CD4-positive, alpha-beta T cell treated with Interleukin-6 at 100 ng/mL for 8 hours (primary cell): ENCODE measurements around the gene AQP10.
"Not testable (repeated sequence)": the region's sequence is repeated elsewhere in the genome, so short reads cannot be mapped to it uniquely, and the experiment has no call there.

Source experiments
- DNase-seq: peaks from one replicate; pipeline ENCODE4 v3.0.0-alpha.2; 2020; ENCODE audit warnings: mixed read lengths, low spot score

The AQP10 gene

DNA sequence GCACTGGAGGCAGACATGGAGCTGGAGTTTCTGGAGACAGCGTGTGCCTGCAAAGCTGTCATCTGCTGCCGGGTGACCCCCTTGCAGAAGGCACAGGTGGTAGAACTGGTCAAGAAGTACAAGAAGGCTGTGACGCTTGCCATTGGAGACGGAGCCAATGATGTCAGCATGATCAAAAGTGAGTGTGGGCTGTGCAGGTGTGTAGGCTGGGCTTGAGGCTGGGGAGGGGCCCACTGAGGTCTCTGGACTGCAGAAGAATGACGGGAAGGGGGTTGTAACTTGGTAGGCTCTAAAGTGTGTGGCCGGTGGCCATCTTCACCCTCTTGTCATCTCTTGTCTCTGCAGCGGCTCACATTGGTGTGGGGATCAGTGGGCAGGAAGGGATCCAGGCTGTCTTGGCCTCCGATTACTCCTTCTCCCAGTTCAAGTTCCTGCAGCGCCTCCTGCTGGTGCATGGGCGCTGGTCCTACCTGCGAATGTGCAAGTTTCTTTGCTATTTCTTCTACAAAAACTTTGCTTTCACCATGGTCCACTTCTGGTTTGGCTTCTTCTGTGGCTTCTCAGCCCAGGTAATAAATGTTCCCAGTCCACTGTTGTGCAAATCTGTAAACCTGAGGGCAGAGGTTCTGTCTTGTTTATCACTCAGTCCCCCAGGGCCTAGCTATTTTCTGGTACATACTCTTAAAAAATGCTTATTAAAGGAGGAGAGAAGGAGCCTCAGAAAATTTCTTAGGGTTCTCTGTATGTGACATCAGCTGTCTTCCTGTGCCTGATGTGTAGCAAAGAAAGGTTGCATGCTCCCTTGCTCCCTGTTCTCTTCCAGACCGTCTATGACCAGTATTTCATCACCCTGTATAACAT is 24.3 kb downstream of the AQP10 start:
- DNase-seq: peak; percentile 76

DNA sequence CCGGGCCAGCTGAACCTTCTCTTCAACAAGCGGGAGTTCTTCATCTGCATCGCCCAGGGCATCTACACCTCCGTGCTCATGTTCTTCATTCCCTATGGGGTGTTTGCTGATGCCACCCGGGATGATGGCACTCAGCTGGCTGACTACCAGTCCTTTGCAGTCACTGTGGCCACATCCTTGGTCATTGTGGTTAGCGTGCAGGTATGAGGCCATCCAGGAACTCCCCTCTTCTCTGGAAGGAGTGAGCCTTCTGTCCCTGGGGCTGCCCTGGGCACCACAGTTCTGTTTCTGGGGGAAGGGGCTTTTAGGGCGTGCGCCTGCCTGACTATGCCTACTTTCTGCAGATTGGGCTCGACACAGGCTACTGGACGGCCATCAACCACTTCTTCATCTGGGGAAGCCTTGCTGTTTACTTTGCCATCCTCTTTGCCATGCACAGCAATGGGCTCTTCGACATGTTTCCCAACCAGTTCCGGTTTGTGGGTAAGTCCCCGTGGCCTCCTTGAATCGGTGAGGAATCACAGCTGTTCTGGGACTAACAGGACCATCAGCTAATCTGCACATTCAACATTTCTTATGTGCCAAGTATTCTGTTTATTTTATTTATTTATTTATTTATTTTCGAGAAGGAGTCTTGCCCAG is 25.5 kb downstream of the AQP10 start:
- DNase-seq: no peak

DNA sequence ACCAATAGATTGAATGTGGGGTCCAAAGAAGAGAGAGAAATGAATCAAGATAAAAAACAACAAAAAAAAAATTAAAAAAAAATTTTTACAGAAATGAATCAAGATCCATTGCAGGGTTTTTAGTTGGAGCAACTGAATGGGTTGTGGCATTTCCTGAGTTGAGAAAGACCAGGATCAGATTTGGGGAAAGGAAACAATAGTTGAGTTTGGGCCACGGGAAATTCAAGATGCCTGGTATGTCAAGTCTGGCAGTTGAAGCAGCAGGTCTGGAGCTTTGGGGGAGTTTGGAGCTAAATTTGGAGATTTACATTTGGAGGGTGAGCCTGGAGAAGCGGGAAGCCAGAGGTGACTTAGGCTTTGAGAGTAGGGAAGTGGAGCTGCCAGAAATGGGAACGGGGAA is 27.1 kb downstream of the AQP10 start:
- DNase-seq: no peak

DNA sequence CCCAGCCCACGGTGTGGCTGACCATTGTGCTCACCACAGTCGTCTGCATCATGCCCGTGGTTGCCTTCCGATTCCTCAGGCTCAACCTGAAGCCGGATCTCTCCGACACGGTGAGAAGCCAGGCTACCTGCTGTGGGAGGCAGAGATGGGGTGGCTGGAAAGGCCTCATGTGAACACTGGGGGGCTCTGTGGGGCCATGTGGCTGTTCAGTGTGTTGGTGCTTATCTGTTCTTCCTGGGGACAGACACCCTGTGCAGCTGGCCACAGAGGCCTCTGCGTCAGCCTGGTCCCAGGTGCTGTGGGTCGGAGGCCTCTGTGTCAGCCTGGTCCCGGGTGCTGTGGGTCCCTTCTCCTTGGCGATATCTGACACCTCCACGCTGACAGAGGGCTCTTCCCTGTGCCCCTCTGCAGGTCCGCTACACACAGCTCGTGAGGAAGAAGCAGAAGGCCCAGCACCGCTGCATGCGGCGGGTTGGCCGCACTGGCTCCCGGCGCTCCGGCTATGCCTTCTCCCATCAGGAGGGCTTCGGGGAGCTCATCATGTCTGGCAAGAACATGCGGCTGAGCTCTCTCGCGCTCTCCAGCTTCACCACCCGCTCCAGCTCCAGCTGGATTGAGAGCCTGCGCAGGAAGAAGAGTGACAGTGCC is 27.7 kb downstream of the AQP10 start:
- no peak for DNase-seq

DNA sequence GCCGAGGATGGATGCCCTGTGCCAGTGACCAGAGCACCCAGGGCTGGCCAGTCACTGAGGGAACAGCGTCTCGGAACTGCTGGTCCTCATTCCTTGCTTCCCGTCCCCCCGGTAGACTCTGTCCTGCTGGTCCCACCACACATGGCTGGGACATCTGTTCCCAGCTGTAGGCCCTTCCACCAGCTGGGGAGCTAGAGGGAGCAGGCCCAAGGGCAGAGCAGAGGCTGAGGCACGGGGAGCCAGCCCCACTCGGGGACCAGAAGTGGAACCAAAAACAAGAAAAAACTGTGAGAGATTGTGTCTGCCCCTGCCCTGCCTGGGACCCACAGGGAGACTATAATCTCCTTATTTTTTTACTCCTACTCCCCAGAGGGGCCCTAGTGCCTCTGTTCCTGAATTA is 28.2 kb downstream of the AQP10 start:
- no peak for DNase-seq

DNA sequence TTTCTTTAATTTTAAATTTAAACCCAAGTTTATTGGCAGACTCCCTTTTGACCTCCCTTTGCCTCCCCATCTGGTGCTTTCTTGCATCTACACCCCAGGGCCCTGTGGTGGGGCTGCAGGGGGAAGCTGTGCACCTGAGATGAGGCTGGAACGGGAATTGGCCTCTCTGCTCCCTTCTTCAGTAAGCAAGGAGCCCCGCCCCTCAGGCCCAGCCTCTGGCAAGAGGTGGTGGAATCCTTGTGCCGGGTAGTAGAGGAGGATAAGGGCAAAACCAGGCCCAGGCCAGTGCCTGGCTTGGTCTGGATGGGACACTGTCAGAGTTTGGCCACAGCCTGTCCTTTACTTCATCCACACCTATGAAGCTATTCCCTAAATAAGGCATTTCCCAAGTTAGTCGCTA is 29.5 kb downstream of the AQP10 start:
- no peak for DNase-seq

DNA sequence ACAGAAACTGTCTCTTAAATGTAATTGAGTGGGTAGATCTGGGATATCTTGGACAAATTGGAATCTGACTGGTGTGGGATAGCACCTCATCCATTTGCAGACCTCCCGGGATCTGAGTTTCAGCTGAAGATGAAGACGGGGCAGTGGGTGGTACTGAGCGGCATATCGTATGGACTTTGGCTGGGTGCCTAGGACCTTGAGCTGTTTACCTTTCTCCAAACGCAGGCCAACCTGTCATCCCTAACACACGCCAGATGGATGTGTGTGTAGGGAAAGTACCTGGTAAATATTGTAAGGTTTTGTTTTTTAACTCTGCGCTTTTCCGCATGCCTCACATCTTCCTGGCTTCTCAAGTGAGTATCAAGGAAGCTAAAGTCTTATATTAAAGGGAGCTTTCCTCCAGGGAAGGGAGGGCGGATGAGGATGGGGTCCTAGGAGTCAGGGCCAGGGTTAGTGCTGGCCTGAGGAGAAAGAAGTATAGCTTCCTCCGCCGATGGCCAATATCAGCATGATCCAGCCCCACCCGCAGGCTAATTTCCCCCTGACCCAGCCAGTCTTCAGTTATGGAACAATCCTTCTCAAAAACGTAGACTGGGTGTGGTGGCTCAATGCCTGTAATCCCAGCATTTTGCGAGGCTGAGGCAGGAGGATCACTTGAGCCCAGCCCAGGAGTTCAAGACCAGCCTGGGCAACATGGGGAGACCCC is 30.6 kb downstream of the AQP10 start:
- no peak for DNase-seq

DNA sequence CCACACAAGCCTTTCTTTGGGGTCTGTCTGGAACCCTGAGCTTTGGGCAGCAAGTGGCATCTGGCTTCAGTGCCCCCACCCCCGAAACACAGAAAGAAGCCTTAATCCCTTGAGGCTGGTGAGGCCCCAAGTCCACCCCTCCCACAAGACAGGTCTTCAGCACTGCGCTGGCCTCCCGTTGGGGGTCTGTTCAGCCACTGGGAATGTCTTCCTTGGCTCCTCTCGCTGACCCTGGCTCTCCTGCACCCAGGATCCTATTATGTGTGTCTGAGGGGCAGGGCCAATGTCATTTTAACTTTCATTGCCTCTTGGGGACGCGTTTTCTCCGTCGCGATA is 31.3 kb downstream of the AQP10 start:
- DNase-seq: no peak

DNA sequence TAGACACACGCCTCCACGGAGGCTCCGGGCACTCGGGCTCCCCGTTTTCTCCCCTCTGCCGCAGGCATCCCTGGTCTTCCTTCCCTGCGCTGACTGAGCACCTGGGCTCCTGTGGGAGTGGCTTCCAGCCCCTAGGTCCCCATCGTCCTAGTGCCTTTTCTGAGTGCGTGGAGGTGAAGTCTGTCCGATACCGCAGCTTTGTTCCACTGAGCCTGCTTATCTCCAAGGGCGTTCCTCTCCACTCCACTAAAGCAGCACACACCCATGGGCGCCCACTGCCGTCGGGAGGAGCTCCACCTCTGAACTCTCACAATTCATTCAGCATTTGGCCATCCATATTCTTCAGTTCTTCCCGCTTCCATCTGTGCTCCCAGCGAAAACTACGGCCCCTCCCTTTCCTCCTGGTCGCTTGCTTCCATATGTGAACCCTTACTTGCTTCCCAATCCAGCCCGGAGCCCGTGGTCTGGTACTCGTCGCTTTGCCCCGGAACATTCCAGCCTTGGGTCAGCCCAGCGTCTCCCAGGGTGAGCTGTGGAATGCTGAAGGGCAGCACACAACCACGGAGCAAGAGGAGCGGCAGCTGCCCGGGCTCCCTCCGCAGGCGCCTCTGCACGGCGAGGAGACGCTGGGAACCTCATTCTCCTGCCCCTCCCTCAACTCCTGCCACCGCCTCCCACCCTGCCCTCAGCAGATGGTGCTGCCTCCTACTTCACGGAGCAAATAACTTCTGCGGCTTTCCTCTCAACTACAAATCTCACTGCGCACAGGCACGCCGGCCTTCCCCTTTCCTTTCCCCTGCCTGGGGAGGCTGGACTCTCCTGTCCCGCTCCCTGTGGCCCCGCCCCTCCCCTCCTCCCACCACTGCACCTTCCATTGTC is 31.9 kb downstream of the AQP10 start:
- DNase-seq: peak; percentile 59

DNA sequence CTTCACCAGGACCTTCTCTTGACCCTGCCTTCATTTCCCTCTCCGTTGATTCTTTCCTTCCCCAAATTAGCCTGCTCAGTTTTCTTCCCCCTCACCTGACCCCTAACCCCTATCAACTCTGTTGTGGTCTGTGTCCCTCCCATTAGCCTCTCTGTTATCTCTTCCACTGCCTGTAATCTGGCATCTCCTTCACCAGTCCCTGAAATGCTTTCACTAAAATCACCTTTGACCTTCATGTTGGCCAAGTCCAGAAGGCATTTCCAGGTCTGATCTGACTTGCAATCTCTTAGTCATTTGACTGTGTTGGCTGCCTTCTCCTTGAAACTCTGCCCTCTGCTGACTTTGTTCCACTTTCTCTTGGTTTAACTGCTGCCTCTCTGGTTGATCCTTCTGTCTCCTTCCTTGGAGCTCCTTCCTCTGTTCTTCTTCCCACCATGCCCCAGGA is 32.6 kb downstream of the AQP10 start:
- peak; percentile 55 for DNase-seq

DNA sequence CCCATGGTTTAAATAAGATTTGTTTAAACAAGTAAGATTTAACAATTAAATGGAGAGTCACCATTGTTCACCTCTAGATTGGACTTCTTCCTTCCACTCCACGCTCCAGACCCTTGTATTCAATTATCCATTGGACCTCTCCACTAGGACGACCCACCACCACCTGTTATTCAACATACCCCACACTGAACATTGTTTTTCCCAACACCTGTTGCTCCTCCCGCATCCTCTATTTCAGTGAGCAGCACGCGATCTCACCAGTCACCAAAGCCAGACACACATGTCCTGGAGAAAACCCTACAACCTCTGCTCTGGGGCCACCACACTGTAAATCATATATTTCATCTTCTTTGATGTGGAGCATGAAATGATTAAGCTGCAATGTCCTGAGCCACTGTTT is 33.1 kb downstream of the AQP10 start:
- no peak for DNase-seq

DNA sequence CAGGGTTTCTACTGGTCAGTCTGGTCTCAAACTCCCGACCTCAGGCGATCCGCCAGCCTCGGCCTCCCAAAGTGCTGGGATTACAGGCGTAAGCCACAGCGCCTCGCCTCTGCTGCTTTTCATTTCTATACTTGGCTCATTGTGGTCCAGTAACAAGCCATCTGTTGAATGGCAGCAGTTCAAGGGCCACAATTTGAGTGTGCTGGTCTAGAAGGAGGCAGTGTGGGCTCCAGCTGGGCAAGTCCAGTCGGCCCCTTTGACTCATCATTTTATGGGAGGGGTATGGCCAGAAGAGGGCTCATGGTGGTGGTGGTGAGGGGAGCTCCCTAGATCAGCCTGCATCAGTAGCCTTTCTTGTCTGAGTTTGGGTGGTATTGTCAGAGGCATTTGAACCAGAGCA is 37.6 kb downstream of the AQP10 start:
- no peak for DNase-seq

DNA sequence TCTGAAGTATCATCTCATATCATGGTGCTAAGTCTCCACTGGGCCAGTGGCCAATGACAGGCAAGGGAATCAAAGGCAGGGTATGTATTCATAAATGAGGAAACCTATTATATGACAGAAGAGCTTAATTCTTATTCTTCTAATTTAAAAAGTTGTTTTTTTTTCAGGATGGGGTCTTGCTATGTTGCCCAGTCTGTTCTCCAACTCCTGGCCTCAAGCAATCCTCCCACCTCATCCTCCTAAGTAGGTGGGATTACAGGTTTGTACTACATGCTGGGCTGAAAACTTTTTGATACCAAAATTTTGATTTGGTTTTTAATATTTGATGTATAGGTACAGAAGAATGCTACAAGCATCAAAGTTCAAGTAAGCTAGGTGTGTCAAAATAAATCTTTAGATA is 39.4 kb downstream of the AQP10 start:
- no peak for DNase-seq

DNA sequence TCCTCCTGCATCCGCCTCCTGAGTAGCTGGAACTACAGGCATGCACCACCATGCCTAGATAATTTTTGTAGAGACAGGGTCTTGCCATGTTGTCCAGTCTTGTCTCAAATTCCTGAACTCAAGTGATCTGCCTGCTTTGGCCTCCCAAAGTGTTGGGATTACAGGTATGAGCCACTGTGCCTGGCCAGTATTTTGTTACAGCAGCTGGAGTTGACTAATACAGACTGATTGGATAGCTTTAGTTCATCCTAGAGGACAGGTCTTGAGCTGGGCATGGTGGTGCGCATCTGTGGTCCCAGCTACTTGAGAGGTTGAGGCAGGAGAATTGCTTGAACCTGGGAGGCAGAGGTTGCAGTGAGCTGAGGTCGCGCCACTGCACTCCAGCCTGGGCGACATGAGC is 40.0 kb downstream of the AQP10 start:
- DNase-seq: not testable (repeated sequence)

DNA sequence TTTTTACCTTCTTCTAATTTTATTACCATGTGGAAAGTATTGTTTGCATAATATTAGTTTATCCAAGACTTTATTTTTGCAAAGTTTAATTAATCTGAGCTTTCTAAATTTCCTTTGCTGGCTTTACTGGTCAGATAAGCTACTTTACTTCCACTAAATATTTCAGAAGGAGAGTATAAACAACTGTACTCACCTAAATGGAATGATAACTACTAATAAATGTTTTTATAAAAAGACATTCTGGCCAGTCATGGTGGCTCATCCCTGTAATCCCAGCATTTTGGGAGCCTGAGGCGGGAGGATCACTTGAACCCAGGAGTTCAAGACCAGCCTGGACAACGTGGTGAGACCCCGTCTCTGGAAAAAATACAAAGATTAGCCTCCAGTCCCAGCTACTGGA is 40.5 kb downstream of the AQP10 start:
- DNase-seq: no peak

DNA sequence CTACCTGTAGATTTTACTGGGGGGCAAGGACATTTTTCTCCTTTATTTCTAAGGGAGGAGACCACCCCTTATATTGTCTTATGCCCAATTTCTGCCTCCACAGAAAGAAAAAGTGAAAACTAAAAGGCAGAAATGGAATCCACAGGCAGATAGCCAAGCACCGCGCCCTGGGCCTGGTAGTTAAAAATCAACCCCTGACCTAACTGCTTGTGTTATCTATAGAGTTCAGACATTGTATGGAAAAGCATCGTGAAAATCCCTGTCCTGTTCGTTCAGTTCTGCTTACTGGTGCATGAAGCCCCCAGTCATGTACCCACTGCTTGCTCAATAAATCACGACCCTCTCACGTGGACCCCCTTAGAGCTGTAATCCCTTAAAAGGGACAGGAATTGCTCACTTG is 50.5 kb downstream of the AQP10 start:
- DNase-seq: no peak

DNA sequence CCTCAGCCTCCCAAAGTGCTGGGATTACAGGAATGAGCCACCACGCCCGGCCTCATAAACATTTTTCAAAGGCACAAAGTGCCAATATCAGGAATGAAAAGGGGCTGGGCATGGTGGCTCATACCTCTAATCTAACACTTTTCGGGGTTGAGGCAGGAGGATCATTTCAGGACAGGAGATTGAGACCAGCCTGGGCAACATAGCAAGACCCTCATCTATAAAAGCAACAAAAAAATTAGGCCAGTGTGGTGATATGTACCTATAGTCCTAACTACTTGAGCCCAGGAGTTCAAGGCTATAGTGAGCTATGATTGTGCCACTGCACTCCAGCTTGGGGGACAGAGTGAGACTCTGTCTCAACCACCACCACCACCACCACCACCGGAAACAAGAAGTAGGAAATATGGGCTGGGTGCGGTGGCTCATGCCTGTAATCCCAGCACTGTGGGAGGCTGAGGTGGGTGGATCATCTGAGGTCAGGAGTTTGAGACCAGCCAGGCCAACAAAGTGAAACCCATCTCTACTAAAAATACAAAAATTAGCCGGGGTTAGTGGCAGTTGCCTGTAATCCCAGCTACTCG is 53.0 kb downstream of the AQP10 start:
- not testable (repeated sequence) for DNase-seq
